ENCODE results near the gene PIP4K2A.
"Not testable (repeated sequence)": the region's sequence is repeated elsewhere in the genome, so short reads cannot be mapped to it uniquely, and the experiment has no call there.

The PIP4K2A gene

DNA sequence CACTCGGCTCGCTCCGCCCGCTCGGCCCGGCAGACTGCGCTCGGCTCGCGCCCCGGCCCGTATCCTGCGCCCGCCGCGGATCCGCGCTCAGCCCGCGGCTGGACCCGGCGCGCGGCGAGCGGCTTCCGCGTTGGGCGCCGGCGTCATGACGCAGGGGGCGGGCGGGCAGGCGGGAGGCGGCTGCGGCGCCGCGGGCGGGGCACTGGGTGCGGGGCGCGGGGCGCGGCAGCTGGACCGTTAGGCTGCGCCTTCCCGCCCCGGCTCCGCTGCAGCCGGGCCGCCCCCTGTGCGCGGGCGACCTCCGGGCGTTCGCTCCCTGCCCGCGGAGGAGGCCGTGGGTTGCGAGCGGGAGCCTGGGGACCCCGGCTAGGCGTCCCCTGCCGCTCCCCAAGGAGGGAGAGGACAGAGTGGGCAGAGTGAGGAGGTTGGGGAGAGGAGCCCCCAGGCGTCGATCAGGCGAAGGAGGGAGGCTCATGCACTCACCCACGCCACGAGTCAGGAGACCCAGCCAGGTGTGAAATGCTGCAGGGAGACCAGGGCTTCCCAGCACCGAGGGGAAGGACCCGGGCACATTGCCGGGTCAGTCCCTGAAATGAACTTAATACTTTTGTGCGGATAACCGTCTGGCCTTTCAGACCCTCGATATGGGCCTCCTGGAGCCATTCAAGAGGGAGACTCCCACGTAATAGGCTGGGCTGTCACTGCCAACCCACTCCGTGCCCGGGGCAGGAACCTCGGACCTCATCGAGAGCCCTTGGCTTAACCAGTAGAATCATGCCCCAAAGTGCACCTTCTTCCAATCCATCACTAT is at the start of gene PIP4K2A:
PIP4K2A (minus strand) TSS at position 100 of the 811 bp plus-strand sequence. CDS start 252 bp downstream, outside the sequence.
- peak; percentile 19 for DNase-seq

DNA sequence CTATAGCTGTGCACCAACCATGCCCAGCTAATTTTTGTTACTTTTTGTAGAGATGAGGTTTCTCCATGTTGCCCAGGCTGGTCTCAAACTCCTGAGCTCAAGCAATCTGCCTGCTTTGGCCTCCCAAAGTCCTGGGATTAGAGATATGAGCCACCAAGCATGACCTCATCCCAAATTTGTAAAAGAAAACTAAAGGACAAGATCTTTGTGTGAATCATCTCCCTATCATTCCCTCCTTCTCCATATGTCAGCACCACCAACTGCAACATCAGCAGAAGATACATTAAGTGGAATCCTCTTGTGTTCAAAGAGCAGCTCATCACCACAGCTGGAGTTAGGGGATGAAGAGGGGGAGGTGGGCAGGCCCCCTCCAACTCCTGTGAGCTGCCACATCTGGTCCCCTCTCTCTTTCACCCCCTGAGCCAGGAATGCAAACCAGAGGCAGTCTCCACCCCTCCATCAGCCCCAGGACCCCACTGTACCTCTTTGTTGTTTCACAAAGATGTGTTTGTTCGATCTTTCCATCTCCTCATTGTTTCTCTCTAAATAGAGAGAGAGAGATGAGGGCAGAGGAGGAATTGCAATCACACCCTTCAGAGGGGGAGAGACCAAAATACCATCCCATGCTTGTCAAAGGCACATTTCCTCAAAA is 47.3 kb upstream of the PIP4K2A start:
- no peak for DNase-seq

DNA sequence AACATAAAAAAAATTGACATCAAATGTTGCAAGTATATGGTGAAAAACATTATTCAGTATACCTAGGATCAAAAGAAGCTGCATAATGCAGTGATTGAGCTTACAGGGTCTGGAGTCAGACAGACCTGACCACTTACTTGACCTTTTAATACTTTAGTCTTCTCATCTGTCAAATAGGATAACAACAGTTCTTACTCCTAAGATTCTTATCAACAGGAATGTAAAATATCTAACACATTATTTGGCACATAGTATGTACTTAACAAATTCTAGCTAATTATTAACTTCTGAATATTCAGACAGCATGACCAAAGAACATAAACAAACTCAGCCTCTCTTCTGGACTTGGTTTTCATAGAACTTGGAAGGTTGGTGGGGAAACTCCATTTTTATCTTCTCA is 45.6 kb upstream of the PIP4K2A start:
- DNase-seq: no peak

DNA sequence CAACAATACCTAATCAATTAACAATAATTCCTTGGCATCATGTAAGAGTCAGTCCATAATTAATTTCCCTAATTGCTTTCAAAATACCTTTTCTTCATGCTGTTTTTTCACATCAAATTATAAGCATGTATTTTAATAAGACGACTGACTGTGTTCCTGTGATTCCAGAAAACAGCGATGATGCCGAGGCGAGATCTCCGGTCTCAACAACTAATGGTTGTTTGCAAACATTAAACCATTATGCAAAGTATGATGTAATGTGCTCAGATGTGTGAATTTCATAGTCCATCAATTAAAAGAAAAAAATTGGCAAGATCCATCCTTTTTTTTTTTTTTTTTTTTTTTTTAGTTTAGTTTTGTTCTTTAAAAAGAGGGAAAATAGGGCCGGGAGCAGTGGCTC is 44.5 kb upstream of the PIP4K2A start:
- DNase-seq: no peak

DNA sequence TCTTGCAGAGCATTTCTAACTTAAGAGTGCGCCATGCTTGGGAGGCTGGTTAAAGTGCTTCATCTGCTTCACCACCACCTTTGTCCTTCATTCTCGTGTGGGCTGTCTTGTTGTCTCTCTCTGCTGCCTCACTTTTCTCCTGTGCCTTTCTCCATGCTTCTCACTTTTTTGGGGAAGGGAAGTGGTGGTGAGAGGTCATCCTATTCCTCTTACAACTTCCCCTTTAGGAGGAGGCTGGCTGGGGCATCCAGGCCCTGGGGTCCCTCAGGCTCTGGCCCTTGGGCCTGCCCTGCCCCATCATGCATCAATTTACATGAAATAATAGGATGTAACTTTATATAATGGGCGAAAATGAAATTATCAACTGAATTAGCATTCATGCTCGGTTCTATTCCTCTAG is 39.9 kb upstream of the PIP4K2A start:
- DNase-seq: no peak

GRCh38 chr10:22753786-22754185 is 39.4 kb upstream of the PIP4K2A start:
- no peak for DNase-seq

GRCh38 chr10:22752272-22752889 is 38.0 kb upstream of the PIP4K2A start:
- DNase-seq: no peak

GRCh38 chr10:22750131-22750530 is 35.8 kb upstream of the PIP4K2A start:
- no peak for DNase-seq

GRCh38 chr10:22744858-22745257 is 30.5 kb upstream of the PIP4K2A start:
- not testable (repeated sequence) for DNase-seq

DNA sequence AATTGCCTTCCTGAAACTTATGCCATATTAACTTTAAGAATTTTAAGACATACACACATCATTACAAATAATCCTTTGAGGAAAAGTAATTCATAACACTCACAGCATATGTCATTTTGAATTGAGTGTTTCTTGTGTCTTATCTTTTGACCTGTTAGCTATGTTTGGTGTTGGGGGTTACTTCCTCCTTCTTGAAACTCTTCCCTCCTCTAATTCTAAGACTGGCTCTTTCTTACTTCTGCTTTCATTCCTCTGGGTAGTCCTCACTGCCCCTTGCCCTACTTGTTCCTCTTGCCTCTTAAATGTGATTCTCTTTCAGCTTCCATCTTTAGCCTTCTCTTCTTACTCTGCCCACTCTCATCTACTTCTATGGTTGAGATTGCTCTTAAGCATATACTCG is 28.3 kb upstream of the PIP4K2A start:
- DNase-seq: no peak

- not testable (repeated sequence) for DNase-seq
These were observed 27.3 kb upstream of the PIP4K2A start for GRCh38 chr10:22741631-22742030.

DNA sequence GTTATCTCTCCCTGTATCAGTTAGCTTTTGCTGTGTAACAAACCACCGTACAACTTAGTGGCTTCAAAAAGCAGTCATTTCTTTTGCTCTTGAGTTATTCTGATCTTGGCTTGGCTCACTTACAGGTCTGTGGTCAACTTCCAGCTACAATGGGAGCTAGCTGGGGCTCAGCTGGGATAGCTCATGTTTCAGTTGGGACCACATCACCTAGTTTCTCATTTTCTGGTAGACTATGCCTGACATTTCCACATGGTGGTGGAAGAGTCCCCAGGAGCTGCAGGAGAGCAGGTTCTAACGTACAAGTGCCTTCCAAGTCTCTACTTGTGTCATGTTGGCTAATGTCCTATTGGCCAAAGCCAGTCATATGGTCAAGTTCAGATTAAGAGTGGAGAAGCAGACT is 25.8 kb upstream of the PIP4K2A start:
- no peak for DNase-seq

DNA sequence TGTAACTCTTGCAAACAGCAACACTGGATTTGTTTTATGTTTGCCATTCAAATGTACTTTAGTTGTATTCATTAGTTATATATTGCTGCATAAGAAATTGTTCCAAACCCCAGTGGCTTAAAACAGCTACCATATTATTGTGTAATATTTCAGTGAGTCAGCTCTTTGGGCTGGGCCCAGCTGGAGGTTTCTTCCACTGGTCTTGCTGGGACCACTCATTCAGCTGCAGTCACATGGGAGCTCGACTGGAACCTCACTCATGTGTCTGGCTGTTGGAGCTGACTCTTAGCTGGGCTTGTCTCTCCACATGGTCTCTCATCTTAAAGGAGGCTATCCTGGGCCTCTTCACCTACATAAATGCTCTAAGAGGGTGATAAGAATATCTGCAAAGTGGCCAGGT is 23.2 kb upstream of the PIP4K2A start:
- no peak for DNase-seq

GRCh38 chr10:22736134-22736533 is 21.8 kb upstream of the PIP4K2A start:
- DNase-seq: no peak

GRCh38 chr10:22733992-22734391 is 19.6 kb upstream of the PIP4K2A start:
- no peak for DNase-seq

GRCh38 chr10:22727663-22728062 is 13.3 kb upstream of the PIP4K2A start:
- no peak for DNase-seq

- DNase-seq: no peak
These were observed 12.7 kb upstream of the PIP4K2A start for GRCh38 chr10:22727112-22727511.

GRCh38 chr10:22724773-22725172 is 10.4 kb upstream of the PIP4K2A start:
- DNase-seq: no peak

- no peak for DNase-seq
These were observed 9.4 kb upstream of the PIP4K2A start for GRCh38 chr10:22723783-22724182.

DNA sequence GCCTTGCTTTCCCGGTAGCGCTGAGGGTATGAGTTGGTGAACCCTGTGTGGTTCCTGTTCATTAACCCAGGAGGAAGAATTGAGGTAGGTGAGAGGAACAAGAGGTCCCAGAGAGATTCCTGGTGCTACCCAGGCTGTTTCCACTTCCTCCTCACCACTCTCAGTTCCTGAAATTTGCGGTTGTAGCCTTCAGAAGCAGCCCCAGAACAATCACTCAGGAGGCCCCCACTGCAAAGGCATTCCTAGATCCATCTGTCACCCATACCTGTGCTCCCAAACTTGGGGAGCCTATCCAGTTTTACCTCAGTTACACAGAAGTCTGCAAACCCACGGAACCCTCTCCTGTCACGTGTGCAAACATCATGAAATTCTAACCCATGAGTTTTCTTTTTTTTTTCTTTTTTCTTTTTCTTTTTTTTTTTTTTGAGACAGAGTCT is 9.0 kb upstream of the PIP4K2A start:
- no peak for DNase-seq

GRCh38 chr10:22722626-22723169 is 8.3 kb upstream of the PIP4K2A start:
- DNase-seq: no peak

DNA sequence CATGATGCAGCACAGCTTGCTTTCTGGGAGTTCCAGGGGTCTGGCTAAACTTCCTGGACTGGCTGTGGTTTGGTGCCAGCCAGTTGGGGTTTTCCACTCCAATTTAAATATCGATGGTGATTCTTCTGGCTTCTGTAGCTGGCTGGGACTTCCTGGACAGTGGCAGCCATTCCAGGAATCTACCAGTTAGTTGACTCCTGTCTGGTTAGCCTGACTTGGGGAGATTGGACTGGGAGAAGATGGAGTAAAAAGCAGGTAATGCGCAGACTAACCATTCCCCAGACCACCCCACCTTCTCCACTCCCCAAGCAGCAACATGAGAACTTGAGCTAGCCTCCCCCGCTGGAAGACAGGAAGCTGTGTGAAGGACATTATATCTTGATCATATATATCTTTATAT is 6.3 kb upstream of the PIP4K2A start:
- DNase-seq: no peak

DNA sequence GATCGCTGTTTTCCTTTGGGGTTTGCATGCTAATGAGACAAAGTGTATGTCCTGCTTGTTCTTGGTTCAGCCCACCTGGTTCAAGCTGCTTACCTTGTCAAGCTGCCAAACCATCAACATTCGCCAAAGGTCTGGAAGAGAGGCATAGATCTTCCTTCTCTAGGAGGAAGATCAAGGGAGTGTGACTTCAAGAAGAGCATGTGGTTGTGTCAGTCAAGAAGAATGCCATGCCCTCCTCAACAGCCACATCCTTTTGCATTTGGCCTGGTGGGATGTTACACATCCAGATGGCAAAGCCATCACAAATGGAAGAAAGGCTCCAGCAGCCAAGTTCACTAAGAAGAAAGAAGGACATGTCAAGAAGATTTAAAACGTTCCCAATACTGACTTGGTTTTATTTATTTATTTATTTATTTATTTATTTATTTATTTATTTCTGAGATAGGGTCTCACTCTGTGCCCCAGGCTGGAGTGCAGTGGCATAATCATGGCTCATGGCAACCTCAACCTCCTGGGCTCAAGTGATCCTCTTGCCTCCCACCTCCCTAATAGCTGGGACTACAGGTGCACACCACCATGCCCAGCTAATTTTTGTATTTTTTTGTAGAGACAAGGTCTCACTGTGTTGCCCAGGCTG is 5.1 kb upstream of the PIP4K2A start:
- DNase-seq: no peak
